GM12873 (cell line): ENCODE data around the gene DACH1.
A peak's percentile ranks its signal among the peaks of the same experiment; 100 is the strongest.

Source experiments
- TF ChIP-seq, protein P1 (sequence below): IDR thresholded peaks from 2 replicates; pipeline ENCODE4 v1.5.1; 2012; ENCODE audit warnings: low read depth, mild to moderate bottlenecking, moderate library complexity, low read length, control low read depth; ENCODE audit not compliant: insufficient read depth; ENCODE audit errors: missing control alignments

Gene DACH1

DNA sequence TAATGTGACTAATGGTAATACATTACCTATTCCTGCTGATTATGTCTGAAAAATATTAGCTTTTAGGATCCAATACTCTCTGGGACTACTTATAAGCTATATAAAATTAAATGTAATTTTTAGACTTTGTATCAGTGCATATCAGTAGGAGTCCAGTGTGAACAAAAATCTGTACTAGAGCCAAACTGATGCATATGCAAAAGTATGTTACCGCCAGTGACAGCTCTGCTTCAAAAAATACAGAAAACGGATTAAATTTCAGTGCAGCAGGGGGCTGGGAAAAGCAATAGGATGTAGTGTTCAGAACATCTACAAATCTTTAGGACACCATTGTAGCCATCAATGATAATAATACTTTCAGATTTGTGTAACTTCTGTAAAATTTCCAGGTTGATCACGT is 385.5 kb downstream of the DACH1 start:
- TF ChIP-seq, protein P1, sequence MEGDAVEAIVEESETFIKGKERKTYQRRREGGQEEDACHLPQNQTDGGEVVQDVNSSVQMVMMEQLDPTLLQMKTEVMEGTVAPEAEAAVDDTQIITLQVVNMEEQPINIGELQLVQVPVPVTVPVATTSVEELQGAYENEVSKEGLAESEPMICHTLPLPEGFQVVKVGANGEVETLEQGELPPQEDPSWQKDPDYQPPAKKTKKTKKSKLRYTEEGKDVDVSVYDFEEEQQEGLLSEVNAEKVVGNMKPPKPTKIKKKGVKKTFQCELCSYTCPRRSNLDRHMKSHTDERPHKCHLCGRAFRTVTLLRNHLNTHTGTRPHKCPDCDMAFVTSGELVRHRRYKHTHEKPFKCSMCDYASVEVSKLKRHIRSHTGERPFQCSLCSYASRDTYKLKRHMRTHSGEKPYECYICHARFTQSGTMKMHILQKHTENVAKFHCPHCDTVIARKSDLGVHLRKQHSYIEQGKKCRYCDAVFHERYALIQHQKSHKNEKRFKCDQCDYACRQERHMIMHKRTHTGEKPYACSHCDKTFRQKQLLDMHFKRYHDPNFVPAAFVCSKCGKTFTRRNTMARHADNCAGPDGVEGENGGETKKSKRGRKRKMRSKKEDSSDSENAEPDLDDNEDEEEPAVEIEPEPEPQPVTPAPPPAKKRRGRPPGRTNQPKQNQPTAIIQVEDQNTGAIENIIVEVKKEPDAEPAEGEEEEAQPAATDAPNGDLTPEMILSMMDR, result no peak

DNA sequence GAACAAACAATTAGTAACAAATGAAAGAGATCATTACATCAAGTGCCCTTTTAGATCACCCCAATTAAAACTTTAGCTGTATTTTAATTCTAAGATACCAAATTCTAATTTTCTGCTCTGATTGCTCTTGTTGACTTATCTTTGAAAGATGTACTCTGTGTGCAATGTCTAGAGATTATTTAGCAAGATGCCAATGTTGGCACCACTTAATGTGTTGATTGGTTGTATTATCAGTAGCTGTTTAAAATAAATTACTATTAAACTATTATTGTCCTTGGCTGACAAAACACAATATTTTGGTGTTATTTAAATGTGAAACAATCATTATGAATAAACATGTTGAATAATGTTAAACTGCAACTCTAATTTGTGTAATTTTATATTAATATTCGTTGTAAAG is 386.0 kb downstream of the DACH1 start:
- TF ChIP-seq, protein P1, result no peak

DNA sequence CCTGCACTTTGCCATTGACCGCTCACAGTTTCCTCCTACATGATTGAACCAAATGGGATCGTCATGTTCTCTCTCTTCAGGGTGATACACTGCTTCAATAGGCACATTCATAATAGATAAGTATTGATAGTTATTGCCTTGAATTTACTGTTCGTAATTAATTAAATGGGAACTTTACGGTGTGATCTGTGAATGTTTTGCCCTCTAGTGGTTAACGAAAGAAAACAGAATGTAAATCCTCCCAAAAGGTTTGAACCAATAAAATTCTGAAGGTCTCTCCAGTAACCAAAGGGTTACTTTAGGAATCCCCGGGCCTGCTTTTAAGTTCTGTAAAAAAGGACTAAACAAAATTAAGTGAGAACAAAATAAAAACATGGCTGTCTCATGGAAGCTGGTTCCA is 389.3 kb downstream of the DACH1 start:
- TF ChIP-seq, protein P1, result peak; percentile 27

DNA sequence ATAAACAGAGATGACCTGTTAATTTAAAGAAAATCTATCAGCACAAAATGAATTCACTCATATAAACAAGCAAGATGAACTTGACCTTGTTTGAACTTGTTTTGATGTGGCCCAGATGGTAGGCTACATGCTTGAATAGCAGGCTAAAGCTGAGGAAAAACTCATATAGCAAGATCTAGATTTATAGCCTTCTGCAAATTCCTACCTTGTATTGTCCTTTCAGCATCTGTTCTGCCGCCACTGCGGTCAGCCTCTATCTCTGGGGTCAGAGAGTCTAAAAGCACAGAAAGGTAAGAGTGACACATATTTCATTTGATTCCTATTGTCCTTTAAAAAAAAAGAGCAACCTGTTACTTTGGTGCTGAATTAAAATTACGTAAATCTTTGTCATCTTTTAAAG is 392.1 kb downstream of the DACH1 start:
- TF ChIP-seq, protein P1, result no peak

DNA sequence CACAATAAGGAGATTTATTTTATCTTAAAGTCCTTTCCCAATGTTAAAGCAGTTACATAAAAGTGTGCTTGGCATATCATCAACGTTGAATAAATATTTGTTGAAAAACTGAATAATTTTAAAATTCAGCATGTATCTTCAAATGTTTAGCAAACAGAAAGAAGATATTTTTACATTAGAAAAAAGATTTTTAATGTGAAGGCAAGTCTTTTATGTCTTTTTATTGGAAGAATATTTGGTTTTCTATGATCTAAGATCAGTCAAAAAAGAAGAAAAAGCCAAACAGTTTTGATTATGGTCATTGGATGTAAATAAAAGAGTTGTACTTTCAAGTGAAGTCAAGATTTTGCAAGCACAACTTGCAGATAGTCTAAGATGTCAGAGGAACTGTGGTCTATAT is 397.4 kb downstream of the DACH1 start:
- TF ChIP-seq, protein P1, result no peak

DNA sequence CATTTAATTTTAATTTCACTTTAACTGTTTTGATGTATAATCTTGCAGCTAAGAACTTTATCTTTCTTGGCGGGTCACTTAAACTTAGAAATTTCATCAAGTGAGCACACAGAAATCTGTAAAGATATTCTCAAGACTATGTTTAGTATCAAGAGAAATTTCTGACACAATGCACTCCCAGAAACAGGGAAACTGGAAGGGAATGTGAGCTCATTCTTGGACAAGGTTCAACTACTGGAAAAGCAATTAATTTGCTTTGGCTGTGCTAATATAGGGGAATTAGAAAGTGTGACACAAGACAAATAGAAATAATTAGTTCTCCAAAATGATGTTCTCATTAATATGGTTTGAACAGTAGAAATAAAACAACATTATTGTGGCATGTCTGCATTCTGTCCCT is 402.3 kb downstream of the DACH1 start:
- TF ChIP-seq, protein P1, result no peak

DNA sequence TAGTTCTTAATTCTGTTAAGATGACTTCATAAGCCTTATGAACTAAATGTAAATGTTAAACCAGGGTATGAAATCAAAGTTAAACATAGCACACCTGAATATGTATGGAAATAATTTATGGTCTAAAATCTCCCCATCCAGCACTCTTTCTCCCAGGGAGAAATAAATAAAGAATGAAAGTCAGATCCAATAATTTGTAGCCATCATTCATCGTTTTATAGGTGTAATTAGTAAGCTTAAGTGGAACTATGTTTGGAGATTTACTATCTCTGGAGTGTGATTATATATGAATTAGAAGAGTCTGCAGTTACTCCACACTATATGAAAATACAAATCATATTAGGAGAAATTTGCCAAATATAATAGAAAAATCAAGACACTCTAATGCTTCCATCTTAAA is 405.1 kb downstream of the DACH1 start:
- TF ChIP-seq, protein P1, result no peak
